Activated T-cell treated with anti-CD3 and anti-CD28 coated beads for 24 hours (primary cell): ENCODE data around the gene TUBA4A.
"Not testable (repeated sequence)": the region's sequence is repeated elsewhere in the genome, so short reads cannot be mapped to it uniquely, and the experiment has no call there.

Source experiments
- DNase-seq: peaks from one replicate; pipeline ENCODE4 v3.0.0-alpha.2; 2020; ENCODE audit warnings: low read depth

TUBA4A gene

DNA sequence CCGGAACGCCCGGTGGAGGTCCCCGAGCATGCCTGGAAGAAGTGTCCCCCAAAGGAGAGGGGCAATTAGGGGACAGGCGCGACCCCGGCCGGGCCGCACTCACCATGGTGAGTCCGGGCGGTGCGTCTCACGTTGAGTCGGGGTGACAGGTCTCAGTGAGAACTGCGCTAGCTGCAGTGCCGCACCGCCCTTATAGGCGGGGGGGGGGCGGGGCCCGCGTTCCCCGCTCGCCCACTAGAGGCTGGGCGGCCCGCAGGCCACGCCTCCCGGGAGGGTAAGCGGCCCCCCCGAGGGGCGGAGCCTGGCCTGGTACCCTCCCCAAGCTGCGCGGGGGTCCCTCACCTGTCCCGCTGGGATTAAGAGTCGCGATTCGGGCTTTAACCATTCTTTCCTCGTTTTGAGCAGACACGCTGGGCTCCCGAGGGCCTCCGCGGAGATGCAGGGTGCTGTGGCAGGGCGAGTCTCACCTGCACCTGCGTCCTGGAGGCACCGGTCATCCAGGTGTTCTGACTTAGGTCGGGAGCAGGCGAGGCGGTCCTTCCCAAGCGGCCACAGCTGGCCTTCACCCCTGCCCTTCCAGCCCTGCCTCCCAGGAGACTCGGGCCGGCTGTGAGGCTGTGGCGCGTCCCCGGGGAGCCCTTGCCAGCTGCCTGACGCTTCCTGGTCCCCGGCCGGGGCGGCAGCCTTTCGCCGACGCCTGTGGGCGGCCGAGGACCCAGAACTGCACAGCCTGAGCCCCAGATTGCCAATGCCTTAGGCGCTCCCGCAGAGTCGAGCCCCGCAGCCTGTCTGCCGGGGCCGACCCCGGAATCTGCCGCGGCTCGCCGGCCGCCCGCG is at the start of gene TUBA4A:
TUBA4A (minus strand) TSS at position 166 of the 837 bp plus-strand sequence; CDS start at position 106, 60 bp downstream.
- peak; percentile 86 for DNase-seq

- no peak for DNase-seq
Measured at GRCh38 chr2:219302412-219302968, 48.8 kb upstream of the TUBA4A start.

DNA sequence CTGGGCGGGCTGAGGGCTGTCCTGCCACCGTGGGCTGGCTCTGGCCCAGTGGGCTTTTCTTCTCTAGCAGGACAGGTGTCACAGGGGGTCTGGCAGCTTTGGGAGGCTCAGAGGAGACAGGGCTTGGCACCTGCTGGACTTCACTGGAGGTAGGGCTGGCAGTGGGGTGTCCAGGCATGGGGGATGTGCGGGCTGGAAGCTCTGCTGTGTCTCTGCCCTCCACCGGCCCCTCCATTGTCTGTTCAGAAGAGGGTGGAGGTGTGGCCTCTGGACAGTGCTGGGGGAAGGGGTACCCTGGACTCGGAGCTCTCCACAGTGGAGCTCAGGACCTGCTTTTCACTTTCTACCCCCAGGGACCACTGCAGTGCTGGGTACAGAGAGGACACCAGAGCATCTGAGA is 46.3 kb upstream of the TUBA4A start:
- DNase-seq: no peak

DNA sequence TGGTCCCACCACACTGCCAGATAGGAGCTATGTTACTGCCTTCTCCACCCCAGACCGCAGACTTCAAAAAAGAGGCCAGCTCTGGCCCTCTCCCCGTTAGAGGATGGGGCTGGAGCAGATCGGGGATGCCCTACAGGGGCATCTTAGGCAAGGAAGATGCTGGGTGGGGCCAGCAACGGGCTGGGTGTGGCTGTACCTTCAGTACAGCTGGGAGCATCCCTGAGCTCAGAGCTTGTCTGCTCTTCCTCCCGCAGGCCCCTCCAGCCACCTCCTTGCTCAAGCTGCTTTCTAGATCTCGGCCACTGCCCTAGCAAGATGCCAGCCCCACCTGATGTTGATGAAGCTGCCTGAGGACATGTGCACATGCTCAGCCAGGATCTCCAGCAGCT is 45.6 kb upstream of the TUBA4A start:
- DNase-seq: no peak

- peak; percentile 87 for DNase-seq
Measured at GRCh38 chr2:219298759-219299371, 45.1 kb upstream of the TUBA4A start.

DNA sequence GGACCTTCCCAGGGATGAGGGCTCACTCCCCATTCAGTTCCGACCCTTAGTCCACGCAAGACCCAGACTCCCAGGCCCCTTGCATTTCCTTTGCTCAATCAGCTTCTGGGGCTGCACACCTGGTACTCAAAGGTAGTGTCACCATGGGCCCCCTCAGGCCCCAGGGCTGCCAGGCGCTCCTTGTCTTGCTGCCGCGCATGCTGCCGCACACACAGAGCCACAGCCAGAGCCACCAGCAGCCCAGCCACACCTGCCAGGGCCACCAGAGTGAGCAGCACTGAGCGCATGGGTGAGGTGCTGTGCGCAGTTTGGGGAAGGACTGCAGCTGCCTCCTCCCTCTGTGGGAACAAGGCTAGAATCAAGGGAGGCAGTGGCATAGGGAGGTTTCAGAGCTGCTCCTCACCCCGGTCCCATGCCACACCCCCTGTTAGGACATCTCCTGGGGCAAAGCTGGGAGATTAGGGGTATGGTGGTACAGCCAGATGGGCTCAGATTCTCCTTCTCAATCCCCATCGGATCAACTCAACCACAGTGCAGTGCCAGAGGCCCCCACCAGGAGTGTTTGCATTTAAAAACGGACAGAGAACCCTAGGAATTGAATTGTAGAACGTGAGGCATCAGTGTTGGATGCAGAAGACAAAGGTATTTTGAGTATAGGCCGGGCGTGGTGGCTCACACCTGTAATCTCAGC is 44.2 kb upstream of the TUBA4A start:
- DNase-seq: no peak

DNA sequence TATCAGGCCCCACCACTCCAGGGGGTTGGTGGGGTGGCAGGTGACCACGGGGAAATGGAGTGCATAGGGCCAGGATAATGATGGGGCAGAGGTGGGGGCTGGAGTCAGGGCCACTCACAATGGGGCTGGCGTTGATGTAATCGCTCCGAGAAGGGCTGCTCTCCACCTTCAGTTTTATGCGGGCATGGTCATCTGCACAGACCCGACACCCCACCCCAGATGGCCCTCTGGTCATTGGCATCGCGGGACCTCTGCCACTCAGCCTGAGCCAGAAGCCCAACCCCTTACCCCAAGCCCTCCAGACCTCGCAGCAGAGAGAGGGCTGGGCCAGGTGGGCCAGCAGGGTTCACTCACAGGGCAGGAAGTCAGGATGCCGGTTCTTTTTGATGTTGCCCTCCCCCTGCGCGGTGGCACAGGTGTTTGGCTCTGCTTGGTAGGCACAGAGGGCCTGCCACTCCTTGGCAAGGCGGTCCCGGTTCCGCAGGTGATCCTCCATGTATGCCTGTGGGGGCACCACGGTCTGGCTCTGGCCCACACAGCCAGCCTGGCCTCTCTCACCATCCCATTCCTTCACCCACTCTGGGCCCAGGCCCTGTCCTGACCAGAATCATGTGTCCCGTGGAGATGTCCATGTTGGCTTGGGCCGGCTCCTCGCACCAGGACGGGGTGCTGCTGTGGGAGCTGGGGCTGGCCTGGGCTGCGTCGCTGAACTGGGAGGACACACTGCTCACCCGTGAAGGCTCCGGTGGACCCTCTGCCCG is 43.1 kb upstream of the TUBA4A start:
- no peak for DNase-seq

- no peak for DNase-seq
Measured at GRCh38 chr2:219296142-219296541, 42.4 kb upstream of the TUBA4A start.

DNA sequence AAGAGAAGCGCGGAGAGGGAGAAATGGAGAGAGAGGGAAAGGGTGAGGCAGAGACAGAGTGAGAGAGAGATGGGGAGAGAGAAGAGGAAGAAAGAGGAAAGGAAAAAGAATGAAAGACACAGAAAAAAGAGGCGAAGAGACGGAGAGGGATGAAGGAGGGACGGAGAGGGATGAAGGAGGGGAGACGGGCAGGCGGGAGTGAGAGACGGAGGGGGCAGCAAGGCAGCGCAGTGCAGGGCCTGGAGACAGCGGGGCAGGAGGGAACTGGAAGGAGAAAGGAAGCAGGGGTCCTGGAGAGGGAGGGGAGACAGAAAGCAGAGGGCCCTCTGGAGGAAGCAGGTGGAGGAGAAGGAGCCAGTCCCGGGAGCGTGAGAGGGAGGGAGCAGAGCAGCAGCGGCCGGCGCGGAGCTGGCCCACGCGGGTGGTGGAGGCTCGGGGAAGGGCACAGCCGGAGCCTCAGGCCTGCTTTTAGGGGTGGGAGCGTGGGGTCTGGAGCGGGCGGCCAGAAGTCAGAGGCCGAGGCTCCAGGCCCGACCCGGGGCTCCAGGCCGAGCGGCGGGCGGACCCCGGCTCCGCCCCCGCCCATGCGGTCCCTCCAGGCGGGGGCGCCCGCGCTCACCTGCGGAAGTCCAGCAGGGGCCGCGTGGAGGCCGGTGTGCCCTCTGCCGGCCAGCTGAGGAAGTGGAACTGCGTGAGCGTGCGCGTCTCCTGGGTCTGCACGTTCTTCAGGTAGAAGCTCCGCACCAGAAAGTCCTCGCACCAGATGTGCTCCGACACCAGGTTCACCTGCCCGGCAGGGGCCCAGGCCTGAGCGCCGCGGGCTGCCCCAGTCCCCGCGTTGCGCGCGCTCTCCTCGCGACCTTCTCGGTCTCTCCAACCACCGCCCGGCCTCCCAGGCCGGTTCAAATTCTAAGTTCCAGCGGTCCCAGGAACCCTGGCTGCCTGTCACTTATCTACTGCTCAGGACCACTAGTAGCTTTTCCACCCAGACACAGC is 40.9 kb upstream of the TUBA4A start:
- peak; percentile 81 for DNase-seq

- DNase-seq: no peak
Measured at GRCh38 chr2:219293736-219294231, 40.1 kb upstream of the TUBA4A start.

GRCh38 chr2:219292616-219293015 is 38.9 kb upstream of the TUBA4A start:
- no peak for DNase-seq

DNA sequence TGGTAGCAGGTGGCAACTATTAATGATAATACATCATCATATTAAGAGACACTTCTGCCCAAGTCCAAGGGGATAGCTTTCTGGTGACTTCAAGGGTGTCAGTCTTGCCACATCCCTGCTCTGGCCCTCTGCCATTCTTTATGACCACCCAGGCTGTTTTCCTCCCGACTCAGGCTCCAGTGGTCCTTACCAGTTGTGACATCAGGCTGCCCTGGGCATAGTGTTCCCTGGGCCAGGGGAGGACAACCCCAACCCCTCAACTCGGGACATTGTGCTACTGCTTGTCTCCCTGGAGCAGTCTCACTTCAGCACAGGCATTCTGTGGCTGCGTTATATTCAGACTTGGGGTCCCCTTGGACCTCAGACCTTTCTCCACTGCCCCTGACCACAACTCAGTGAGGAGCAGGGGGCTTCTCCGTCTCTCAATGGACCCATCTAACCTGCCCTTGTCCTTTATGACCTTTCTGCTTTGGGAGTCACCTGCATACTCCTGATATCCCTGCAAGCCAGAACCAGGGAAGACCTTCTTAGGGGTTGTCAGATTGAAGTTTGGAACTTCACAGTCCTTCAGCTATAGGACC is 38.3 kb upstream of the TUBA4A start:
- DNase-seq: no peak

GRCh38 chr2:219291394-219291793 is 37.7 kb upstream of the TUBA4A start:
- DNase-seq: no peak

DNA sequence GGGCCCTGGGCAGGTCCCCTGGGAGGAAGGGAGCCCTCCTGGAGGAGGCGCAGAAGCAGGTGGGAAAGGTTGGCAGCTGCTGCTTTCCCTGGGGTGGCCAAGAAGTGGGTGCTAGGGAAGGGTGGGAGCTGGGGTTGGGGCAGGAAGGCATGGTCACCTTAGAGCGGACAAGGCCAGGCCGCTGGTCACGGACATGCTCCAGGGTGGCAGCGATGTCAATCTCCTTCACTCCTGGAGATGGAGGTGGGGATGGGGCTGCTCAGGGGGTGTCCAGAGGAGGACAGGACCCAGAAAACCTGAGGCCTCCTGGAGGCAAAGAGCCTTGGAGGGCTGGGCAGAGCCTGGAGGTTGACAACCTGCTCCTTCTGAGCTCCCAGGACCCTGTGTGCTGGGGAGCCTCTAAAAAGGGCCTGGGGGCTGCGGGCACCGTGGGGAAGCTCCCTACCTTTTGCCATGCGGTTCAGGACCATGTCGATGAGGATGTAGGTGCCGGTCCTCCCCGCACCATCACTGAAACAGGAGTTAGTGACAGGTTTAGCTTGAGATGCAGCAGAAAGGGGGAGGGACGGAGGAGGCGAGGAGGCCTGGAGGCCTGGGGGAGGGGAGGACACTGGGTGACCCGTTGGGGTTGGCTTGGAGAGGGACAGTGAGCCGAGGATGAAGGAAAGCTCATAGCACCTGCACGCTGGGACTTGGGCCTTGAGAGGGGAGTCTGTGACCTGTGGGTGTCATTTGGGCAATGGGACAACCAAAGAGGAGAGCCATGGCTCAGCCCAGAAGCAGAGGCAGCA is 36.9 kb upstream of the TUBA4A start:
- no peak for DNase-seq

GRCh38 chr2:219289537-219290361 is 36.0 kb upstream of the TUBA4A start:
- no peak for DNase-seq

DNA sequence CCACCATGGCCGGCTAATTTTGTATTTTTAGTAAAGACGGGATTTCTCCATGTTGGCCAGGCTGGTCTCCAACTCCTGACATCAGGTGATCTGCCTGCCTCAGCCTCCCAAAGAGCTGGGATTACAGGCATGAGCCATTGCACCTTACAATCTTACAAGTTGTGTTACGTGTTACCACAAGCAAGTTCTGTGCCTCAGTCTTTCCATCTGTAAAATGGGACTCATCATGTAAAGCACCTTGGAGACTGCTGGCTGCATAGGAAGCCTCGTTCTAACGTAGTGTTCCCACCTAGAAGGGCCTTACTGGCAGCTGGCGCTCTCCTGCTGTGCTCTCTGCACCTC is 35.4 kb upstream of the TUBA4A start:
- no peak for DNase-seq

DNA sequence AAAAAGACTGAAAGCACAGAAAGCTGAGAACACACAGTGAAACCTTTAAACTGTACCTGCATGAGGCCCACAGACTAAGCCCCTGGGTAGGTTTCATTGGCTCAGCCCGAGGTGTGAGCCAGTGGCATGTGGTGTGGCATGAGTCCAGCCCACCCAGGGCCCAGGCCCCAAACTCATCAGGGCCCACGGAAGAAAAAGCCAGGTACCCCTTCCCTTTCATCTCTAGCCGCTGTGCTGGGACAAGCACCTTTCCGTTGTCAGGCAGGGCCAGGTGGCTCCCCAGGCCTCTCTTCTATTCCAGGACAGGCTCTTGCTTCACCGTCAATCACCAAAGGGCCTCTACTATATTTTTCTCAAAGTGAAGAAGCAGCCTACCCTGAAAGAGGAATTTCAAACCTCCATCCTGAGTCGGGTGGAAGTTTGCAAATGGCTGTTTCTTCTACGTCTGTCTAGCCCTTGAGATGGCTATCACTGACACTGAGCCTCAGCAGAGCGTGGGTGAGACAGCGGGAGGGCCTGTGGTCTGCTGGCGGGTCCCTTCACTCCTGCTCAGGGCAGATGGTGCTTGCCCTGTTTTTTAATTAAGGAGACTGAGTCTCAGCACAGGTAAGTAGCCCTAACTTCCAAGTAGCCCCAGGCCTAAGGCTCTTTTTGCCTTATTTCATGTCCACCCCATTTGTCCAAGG is 34.0 kb upstream of the TUBA4A start:
- no peak for DNase-seq

DNA sequence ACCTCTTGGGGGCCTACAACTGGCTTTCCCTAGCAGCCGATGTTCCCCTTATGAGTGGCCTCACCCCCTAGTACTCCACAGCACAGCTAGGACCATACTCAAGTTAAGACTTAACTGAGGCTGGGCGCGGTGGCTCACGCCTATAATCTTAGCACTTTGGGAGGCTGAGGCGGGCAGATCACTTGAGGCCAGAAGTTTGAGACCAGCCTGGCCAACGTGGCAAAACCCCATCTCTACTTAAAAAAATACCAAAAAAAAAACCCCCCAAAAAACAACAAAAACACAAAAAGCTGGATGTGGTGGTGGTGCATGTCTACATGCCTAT is 33.4 kb upstream of the TUBA4A start:
- DNase-seq: not testable (repeated sequence)
